Astrocyte (in vitro differentiated cells and primary cell): ENCODE results near the gene AOAH.

ENCODE experiments used
- CTCF ChIP-seq: IDR thresholded peaks from 2 replicates; pipeline ENCODE4 v1.5.1; 2011; ENCODE audit warnings: low read depth, mild to moderate bottlenecking, inconsistent platforms, low read length, moderate library complexity; ENCODE audit not compliant: insufficient read depth
- EZH2 ChIP-seq: IDR thresholded peaks from 2 replicates; pipeline ENCODE4 v1.6.1; 2012; ENCODE audit warnings: mild to moderate bottlenecking, low read length, inconsistent platforms; ENCODE audit not compliant: insufficient read depth

- no peak for TF ChIP-seq EZH2
- TF ChIP-seq CTCF: no peak
Measured at GRCh38 chr7:36726311-36726710, 2.0 kb upstream of the AOAH start.
